Stomach (tissue), 9 donors: ENCODE measurements around the gene ITPR1. TPM values are rescaled to one million over a fixed set of nuclear protein-coding genes. Genes with fewer than 3 reads are reported as not detected.
A peak's percentile ranks its signal among the peaks of the same experiment; 100 is the strongest.

ENCODE experiments used
- DNase-seq, 2 donors: peaks; one replicate each; pipeline versions ENCODE4 v3.0.0 to v3.0.0-alpha.2; 2013 to 2019
- H3K27ac ChIP-seq, 5 donors: fragments of 200-600 bp in 4 of 5; sonication (generic) in 4 of 5; one replicate each; pipeline ENCODE4 v1.5.1; 2013 to 2019; ENCODE audit warnings: mild to moderate bottlenecking in 1 of 5, moderate library complexity in 1 of 5
- H3K27me3 ChIP-seq, 3 donors: fragments of 200-600 bp; sonication (generic); one replicate each; pipeline ENCODE4 v1.5.1; 2017 to 2019; ENCODE audit warnings: mixed run types in 1 of 3
- H3K36me3 ChIP-seq, 4 donors: fragments of 200-600 bp; sonication (generic); 1 replicate in 3 of 4; 2 replicates in 1 of 4; pipeline ENCODE4 v1.5.1; 2016 to 2019
- H3K4me1 ChIP-seq, 4 donors: fragments of 200-600 bp; sonication (generic); one replicate each; pipeline ENCODE4 v1.5.1; 2016 to 2019
- H3K4me3 ChIP-seq, 4 donors: fragments of 200-600 bp; sonication (generic) in 3 of 4; one replicate each; pipeline ENCODE4 v1.5.1; 2016 to 2019; ENCODE audit warnings: mild to moderate bottlenecking in 1 of 4
- H3K9me3 ChIP-seq, 4 donors: fragments of 200-600 bp; sonication (generic); one replicate each; pipeline ENCODE4 v1.5.1; 2016 to 2019
- EP300 ChIP-seq: sonication (generic); formaldehyde crosslinking; IDR thresholded peaks from one replicate; pipeline ENCODE4 v1.6.1; 2017; ENCODE audit warnings: antibody characterized with exemption
- POLR2A ChIP-seq, 4 donors: fragments of 450-650 bp; IDR thresholded peaks; one replicate each; pipeline ENCODE4 v1.6.1; 2016; ENCODE audit warnings: antibody characterized with exemption in 4 of 4, control low read depth in 2 of 4, mild to moderate bottlenecking in 1 of 4, moderate library complexity in 1 of 4
- POLR2AphosphoS5 ChIP-seq, 3 donors: sonication (generic); formaldehyde crosslinking; IDR thresholded peaks; one replicate each; pipeline ENCODE4 v1.6.1; 2016; ENCODE audit warnings: antibody characterized with exemption in 3 of 3
- WGBS, 5 donors: extraction: QIAGEN DNeasy Blood & Tissue Kit in 3 of 5; methylation state at CpG; one replicate each; pipeline versions ENCODE4 v1.1.5 to v1.1.7; 2013 to 2018; 5-methylcytosine and 5-hydroxymethylcytosine counted together
- intact Hi-C: fragments of 100-400 bp; cut with DNase I; formaldehyde crosslinking; loops from one replicate; pipeline ENCODE4 v1.15.1; 2023; ENCODE audit warnings: low total_unique reads
- polyA plus RNA-seq, 3 donors: library from polyadenylated mRNA; stranded (reverse); fragments of 200-250 nt; gene quantifications; one replicate each; pipeline ENCODE4 v1.2.3, GENCODE V29; 2013
- total RNA-seq, 5 donors: library from RNA; depleted of rRNA; stranded (reverse); fragments of >200 nt; gene quantifications; one replicate each; pipeline versions ENCODE4 v1.1.0 to v1.2.3, GENCODE V29; 2014 to 2016
- TF ChIP-seq, protein P1 (sequence below), 7 experiments: fragments of 450-650 bp in 4 of 7; fragments of 200-600 bp in 3 of 7; sonication (generic) in 3 of 7; IDR thresholded peaks; one replicate each; pipeline ENCODE4 v1.5.1; 2016 to 2019; ENCODE audit warnings: antibody characterized with exemption in 7 of 7, control low read depth in 2 of 7, mild to moderate bottlenecking in 1 of 7
- donor health status: healthy with polysubstance abuse.
- donor health status: Bipolar disorder and iron deficiency.
- donor health status: healthy.

Gene ITPR1
- total and polyA plus RNA-seq, 8 donors = 6.6 to 192 (median 32.9) TPM

DNA sequence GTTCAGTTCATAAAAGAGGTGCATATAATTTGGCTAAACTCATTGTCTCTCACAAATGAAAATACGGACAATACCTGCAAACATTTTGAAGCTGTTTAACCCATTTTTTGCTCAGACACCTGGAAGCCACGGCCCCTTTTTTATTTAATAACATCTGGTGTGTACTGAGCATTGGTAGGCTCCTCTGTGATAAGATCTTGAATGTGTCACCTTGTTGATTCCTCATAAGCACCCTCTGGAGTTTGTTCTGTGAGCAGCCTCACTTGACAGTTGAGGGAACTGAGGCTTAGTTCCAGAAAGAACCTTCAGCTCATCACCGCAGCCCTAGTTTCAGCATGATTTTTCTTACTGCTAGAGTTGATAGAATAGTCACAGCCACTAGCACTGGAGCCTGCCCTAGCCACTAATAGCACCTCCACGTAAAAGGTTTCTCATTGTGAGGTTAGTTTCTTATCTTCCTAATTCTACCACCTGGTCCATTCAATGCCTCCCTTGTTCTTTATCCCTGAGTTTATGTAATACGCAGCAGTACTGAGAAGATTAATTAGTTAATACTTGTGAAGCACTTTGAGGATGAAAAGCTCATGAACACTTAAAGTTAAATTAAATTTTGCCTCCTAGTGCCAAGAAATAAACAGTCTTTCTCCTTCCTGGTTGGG is 71.9 kb downstream of the ITPR1 start:
- TF ChIP-seq, protein P1, sequence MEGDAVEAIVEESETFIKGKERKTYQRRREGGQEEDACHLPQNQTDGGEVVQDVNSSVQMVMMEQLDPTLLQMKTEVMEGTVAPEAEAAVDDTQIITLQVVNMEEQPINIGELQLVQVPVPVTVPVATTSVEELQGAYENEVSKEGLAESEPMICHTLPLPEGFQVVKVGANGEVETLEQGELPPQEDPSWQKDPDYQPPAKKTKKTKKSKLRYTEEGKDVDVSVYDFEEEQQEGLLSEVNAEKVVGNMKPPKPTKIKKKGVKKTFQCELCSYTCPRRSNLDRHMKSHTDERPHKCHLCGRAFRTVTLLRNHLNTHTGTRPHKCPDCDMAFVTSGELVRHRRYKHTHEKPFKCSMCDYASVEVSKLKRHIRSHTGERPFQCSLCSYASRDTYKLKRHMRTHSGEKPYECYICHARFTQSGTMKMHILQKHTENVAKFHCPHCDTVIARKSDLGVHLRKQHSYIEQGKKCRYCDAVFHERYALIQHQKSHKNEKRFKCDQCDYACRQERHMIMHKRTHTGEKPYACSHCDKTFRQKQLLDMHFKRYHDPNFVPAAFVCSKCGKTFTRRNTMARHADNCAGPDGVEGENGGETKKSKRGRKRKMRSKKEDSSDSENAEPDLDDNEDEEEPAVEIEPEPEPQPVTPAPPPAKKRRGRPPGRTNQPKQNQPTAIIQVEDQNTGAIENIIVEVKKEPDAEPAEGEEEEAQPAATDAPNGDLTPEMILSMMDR (IDR thresholded peaks at IDR 0.05) = no peak
- TF ChIP-seq POLR2AphosphoS5 (IDR thresholded peaks at IDR 0.05) = no peak
- TF ChIP-seq EP300 = no peak
- TF ChIP-seq POLR2A (IDR thresholded peaks at IDR 0.05) = no peak
- Histone ChIP-seq H3K4me3 (no peak overlapping the region), H3K36me3 (no peaks in the 10 kb centered on the region), H3K27ac (peak overlapping the region in 1 of 5 donors; percentile 73), H3K27me3 (no peaks in the 10 kb centered on the region), H3K9me3 (no peaks in the 10 kb centered on the region), H3K4me1 (peaks cover 7 to 38% (median 29%) of the 10 kb centered on the region in 4 donors)
- WGBS, 5 donors = 26 to 61% (median 39%) methylated on average over 5 of the region's 5 CpGs
- DNase-seq = no peak
- intact Hi-C loops = no loop called here

- Histone ChIP-seq H3K4me3 (no peak overlapping the region), H3K36me3 (no peaks in the 10 kb centered on the region), H3K9me3 (no peaks in the 10 kb centered on the region), H3K27me3 (no peaks in the 10 kb centered on the region), H3K4me1 (peaks cover 7 to 47% (median 29%) of the 10 kb centered on the region in 4 donors), H3K27ac (peak overlapping the region in 3 of 5 donors; percentile 27 to 78 (median 73))
- no peak for TF ChIP-seq POLR2A (IDR thresholded peaks at IDR 0.05)
- TF ChIP-seq EP300 = no peak
- TF ChIP-seq POLR2AphosphoS5 (IDR thresholded peaks at IDR 0.05) = no peak
- TF ChIP-seq, protein P1 (IDR thresholded peaks at IDR 0.05) = no peak
- no peak for DNase-seq
- 35 to 52% (median 40%) methylated on average over 5 of the region's 5 CpGs for WGBS, 5 donors
- intact Hi-C loops = no loop called here
Measured at GRCh38 chr3:4565809-4566501, 72.8 kb downstream of the ITPR1 start.

DNA sequence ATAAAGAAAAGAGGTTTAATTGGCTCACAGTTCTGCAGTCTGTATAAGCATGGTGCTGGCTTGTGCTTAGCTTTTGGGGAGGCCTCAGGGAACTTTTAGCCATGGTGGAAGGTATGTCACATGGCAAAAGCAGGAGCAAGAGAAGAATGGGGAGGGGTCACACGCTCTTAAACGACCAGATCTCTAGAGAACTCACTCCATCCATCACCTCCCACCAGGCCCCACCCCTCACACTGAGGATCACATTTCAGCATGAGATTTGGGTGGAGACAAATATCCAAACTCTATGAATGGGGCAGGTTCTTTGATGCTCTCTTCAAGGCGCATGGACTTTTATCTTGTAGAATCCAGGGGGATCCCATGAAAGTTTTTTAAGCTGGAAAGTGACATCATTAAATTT is 75.7 kb downstream of the ITPR1 start:
- H3K4me1 ChIP-seq = peaks cover 7 to 36% (median 21%) of the 10 kb centered on the region in 4 donors
- intact Hi-C loops = no loop called here
- WGBS, 5 donors = 67 to 80% (median 70%) methylated on average over 3 of the region's 3 CpGs

DNA sequence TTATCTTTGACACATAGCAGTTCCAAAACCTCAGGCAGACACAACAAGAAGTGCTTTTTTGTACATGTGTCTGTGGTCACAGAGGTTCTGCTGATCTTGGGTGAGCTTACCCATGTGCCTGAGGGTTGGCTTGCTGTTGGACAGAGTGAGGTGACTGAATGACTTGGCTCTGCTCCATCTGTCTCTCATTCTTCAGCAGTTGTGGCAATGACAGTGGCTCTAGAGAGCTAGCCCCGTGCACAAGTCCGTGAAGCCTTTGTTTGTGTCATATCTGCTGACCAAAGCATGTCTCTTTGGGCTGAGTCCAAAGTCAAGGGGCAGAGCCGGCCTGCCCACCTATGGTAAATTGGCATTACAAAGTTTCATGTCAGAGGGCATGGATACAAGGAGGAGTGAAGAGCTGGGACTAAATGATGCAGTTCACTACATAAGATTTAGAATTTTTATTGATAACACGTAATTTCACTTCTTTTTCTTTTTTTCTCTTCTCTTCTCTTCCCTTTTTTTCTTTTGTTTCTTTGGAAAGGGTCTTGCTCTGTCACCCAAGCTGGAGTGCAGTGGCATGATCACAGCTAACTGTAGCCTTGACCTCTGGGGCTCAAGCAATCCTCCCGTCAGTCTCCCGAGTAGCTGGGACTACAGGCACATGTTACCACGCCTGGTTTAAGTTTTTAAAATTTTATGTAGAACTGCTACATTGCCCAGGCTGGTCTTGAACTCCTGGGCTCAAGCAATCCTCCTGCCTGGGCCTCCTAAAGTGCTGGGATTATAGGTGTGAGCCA is 77.9 kb downstream of the ITPR1 start:
- no peak for DNase-seq
- Histone ChIP-seq H3K27me3 (no peaks in the 10 kb centered on the region), H3K9me3 (no peaks in the 10 kb centered on the region), H3K4me3 (no peak overlapping the region), H3K4me1 (peaks cover 3 to 18% (median 8%) of the 10 kb centered on the region in 4 donors), H3K36me3 (no peaks in the 10 kb centered on the region), H3K27ac (no peak overlapping the region)
- 66 to 84% (median 75%) methylated on average over 7 of the region's 7 CpGs for WGBS, 5 donors
- no peak for TF ChIP-seq POLR2AphosphoS5 (IDR thresholded peaks at IDR 0.05)
- intact Hi-C loops = no loop called here

More for the DNA sequence above, 75.7 kb downstream of the ITPR1 start:
- H3K27ac ChIP-seq = no peak overlapping the region
- H3K36me3 ChIP-seq = no peaks in the 10 kb centered on the region
- DNase-seq = no peak
- H3K9me3 ChIP-seq = no peaks in the 10 kb centered on the region
- no peak for TF ChIP-seq POLR2AphosphoS5 (IDR thresholded peaks at IDR 0.05)
- TF ChIP-seq EP300 = no peak
- no peak for TF ChIP-seq POLR2A (IDR thresholded peaks at IDR 0.05)
- TF ChIP-seq, protein P1 (IDR thresholded peaks at IDR 0.05) = no peak
- H3K4me3 ChIP-seq = no peak overlapping the region
- no peaks in the 10 kb centered on the region for H3K27me3 ChIP-seq
